ENCODE data around the gene PHACTR1.

DNA sequence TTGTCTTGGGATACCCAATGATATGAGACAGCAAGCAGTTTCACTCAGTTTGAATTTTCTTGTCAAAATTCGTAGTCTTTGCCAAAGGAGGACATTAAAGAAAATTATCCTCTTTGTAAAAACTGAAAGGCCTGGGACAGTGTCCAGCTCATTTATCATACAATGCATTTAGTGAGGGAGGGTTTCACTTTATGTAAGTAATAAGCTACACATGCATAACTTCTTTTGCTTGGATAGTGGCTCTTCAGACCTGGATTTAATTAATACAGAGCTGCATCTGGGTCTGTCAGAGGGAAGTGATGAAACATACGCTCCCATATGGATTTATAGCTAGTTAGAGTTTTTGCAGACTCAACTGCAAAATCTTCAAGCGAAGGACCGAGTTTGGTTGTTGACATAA is 175.6 kb downstream of the PHACTR1 start:
- TF ChIP-seq CTCF (conservative IDR thresholded peaks at IDR 0.05; ENCODE audit: low read depth, low read length) (no peak), EZH2 (IDR thresholded peaks at IDR 0.05; ENCODE audit: borderline replicate concordance, low read depth, low read length, poor library complexity, severe bottlenecking) (no peak)
